Adrenal gland (tissue), 5 donors: ENCODE data around the gene SESN1.

Experiments
- CTCF ChIP-seq, 6 experiments: fragments of 450-650 bp in 4 of 6; fragments of 200-600 bp in 2 of 6; sonication (generic) in 1 of 6; IDR thresholded peaks; 1 replicate in 5 of 6; 2 replicates in 1 of 6; pipeline versions ENCODE4 v1.5.1 to v1.8.0; 2016 to 2021; ENCODE audit warnings: antibody characterized with exemption in 6 of 6, mild to moderate bottlenecking in 2 of 6, moderate library complexity in 1 of 6
- POLR2A ChIP-seq, 2 donors: fragments of 450-650 bp; IDR thresholded peaks; one replicate each; pipeline ENCODE4 v1.6.1; 2017; ENCODE audit warnings: antibody characterized with exemption in 2 of 2, mild to moderate bottlenecking in 2 of 2, moderate library complexity in 1 of 2
- donor health status: DM: no; HTN: no; CAD: no.

- TF ChIP-seq CTCF (IDR thresholded peaks at IDR 0.05) (no peak), POLR2A (IDR thresholded peaks at IDR 0.05) (no peak)
These were observed 1.6 kb upstream of the SESN1 start for GRCh38 chr6:109096208-109096607.
